ENCODE data around the gene PTPN1. TPM values are rescaled to one million over a fixed set of nuclear protein-coding genes. Genes with fewer than 3 reads are reported as not detected.
"Not testable (repeated sequence)": the region's sequence is repeated elsewhere in the genome, so short reads cannot be mapped to it uniquely, and the experiment has no call there.

The PTPN1 gene
- polyA plus RNA-seq, 5 donors: 25.3 to 31.3 (median 29.3) TPM

- no peak for DNase-seq
These were observed 44.8 kb downstream of the PTPN1 start for GRCh38 chr20:50554694-50555579.

- DNase-seq: no peak
These were observed 45.5 kb downstream of the PTPN1 start for GRCh38 chr20:50555662-50556061.

- DNase-seq: no peak
These were observed 47.5 kb downstream of the PTPN1 start for GRCh38 chr20:50557549-50558134.

GRCh38 chr20:50558483-50558925, 48.3 kb downstream of the PTPN1 start:
- no peak for DNase-seq

GRCh38 chr20:50559149-50559548, 49.0 kb downstream of the PTPN1 start:
- no peak for DNase-seq

- no peak for DNase-seq
These were observed 49.9 kb downstream of the PTPN1 start for GRCh38 chr20:50559856-50560638.

GRCh38 chr20:50560867-50561266, 50.7 kb downstream of the PTPN1 start:
- no peak for DNase-seq

- DNase-seq: no peak
These were observed 51.3 kb downstream of the PTPN1 start for GRCh38 chr20:50561379-50562078.

GRCh38 chr20:50562262-50562701, 52.1 kb downstream of the PTPN1 start:
- DNase-seq: no peak

GRCh38 chr20:50563133-50563944, 53.2 kb downstream of the PTPN1 start:
- DNase-seq: no peak

- no peak for DNase-seq
These were observed 55.2 kb downstream of the PTPN1 start for GRCh38 chr20:50565383-50565782.

- no peak for DNase-seq
These were observed 55.7 kb downstream of the PTPN1 start for GRCh38 chr20:50565871-50566270.

GRCh38 chr20:50567860-50568548, 57.8 kb downstream of the PTPN1 start:
- no peak for DNase-seq

GRCh38 chr20:50568549-50568942, 58.4 kb downstream of the PTPN1 start:
- DNase-seq: no peak

- not testable (repeated sequence) for DNase-seq
These were observed 59.3 kb downstream of the PTPN1 start for GRCh38 chr20:50569487-50569863.

GRCh38 chr20:50569864-50570836, 60.0 kb downstream of the PTPN1 start:
- DNase-seq: no peak

- no peak for DNase-seq
These were observed 61.3 kb downstream of the PTPN1 start for GRCh38 chr20:50571466-50571865.

- DNase-seq: peak in 1 of 2 donors; percentile 36
These were observed 63.0 kb downstream of the PTPN1 start for GRCh38 chr20:50572938-50573777.

Measured in right lung (tissue), 5 donors.